ENCODE measurements around the gene SHCBP1. TPM values are rescaled to one million over a fixed set of nuclear protein-coding genes. Genes with fewer than 3 reads are reported as not detected.

SHCBP1 gene
- total and polyA plus RNA-seq, 9 of the 15 experiments (the other 6 are each of a cell fraction or from before 2014, with no cell fraction given) = 6.2 to 29.6 (median 19.7) TPM

DNA sequence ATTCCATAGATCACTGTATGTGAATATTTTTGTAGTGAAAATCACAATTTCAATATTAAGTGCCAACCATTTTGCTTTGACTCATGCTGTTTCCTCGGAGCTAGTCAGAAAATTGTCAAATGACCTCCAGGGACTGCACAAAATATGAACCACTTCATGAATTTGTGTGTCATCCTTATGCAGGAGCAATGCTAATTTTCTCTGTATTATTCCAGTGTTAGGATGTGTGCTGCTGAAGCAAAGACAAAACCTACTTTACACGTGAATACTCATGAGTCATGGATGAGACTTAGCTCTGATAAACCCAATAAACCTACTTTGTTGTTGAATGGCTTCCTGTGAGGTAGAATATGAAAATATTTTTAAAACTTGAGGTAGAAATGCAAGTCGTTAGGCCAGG lies 65.2 kb downstream of the SHCBP1 start:
- Histone ChIP-seq H3K4me3 (no peak overlapping the region), H3K4me1 (replicated peaks in 1 of 2; ENCODE audit: control insufficient read depth in 2 of 2, insufficient read depth in 2 of 2, low read length in 2 of 2) (peaks cover 0 to 2% of the 10 kb centered on the region in 2 experiments; a peak in 2 of 5 replicates), H4K20me1 (replicated peaks; ENCODE audit: control insufficient read depth, insufficient read depth, low read length) (no peaks in the 10 kb centered on the region), H3K79me2 (ENCODE audit: control insufficient read depth, insufficient read depth, low read length) (no peaks in the 10 kb centered on the region), H2AFZ (ENCODE audit: low read depth, low read length) (no peak overlapping the region), H3K36me3 (ENCODE audit: control insufficient read depth, insufficient read depth, low read length) (no peaks in the 10 kb centered on the region), H3K9ac (ENCODE audit: insufficient read depth in 1 of 2, low read depth in 2 of 2, low read length in 2 of 2) (no peak overlapping the region), H3K27me3 (ENCODE audit: control insufficient read depth in 2 of 2, insufficient read depth in 2 of 2, low read length in 2 of 2) (no peaks in the 10 kb centered on the region), H3K9me1 (ENCODE audit: control insufficient read depth, insufficient read depth, low read length) (no peaks in the 10 kb centered on the region), H3K9me3 (replicated peaks; ENCODE audit: control insufficient read depth, insufficient read depth, low read depth, low read length) (no peaks in the 10 kb centered on the region), H3K4me2 (ENCODE audit: insufficient read depth, low read length) (no peak overlapping the region), H3K27ac (ENCODE audit: extremely low read depth, low read depth, low read length) (no peak overlapping the region)
- in situ Hi-C loops (cut with MboI) = no loop called here
- ChIA-PET CTCF (ENCODE audit: low intra/inter-chr PET ratio) (no interaction called here), POLR2A (no interaction called here)
- intact Hi-C loops (cut with micrococcal nuclease) = loop anchor here (2.0 to 10.0 kb wide), 3 partner anchors 51 to 1609 kb away; partner anchors contain the start of gene SHCBP1
- FAIRE-seq (no peak), DNase-seq (ENCODE audit: extremely low read depth in 1 of 4, low spot score in 3 of 4) (no peak), ATAC-seq (no peak)
- no TSS peak for BruUV-seq (replicated peaks)
- no peak for TF ChIP-seq PHF20 (IDR thresholded peaks at IDR 0.05; ENCODE audit: partially characterized antibody)
- TF ChIP-seq, protein P1, sequence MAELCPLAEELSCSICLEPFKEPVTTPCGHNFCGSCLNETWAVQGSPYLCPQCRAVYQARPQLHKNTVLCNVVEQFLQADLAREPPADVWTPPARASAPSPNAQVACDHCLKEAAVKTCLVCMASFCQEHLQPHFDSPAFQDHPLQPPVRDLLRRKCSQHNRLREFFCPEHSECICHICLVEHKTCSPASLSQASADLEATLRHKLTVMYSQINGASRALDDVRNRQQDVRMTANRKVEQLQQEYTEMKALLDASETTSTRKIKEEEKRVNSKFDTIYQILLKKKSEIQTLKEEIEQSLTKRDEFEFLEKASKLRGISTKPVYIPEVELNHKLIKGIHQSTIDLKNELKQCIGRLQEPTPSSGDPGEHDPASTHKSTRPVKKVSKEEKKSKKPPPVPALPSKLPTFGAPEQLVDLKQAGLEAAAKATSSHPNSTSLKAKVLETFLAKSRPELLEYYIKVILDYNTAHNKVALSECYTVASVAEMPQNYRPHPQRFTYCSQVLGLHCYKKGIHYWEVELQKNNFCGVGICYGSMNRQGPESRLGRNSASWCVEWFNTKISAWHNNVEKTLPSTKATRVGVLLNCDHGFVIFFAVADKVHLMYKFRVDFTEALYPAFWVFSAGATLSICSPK (IDR thresholded peaks at IDR 0.05; ENCODE audit: borderline replicate concordance) = no peak
- no peak for TF ChIP-seq MECOM (CRISPR knock-in tag; IDR thresholded peaks at IDR 0.05)
- TF ChIP-seq, protein P2, sequence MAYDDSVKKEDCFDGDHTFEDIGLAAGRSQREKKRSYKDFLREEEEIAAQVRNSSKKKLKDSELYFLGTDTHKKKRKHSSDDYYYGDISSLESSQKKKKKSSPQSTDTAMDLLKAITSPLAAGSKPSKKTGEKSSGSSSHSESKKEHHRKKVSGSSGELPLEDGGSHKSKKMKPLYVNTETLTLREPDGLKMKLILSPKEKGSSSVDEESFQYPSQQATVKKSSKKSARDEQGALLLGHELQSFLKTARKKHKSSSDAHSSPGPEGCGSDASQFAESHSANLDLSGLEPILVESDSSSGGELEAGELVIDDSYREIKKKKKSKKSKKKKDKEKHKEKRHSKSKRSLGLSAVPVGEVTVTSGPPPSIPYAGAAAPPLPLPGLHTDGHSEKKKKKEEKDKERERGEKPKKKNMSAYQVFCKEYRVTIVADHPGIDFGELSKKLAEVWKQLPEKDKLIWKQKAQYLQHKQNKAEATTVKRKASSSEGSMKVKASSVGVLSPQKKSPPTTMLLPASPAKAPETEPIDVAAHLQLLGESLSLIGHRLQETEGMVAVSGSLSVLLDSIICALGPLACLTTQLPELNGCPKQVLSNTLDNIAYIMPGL (CRISPR knock-in tag; IDR thresholded peaks at IDR 0.05) = no peak
- no peak for TF ChIP-seq E2F3 (CRISPR knock-in tag; IDR thresholded peaks at IDR 0.05)
- no peak for TF ChIP-seq ZNF311 (CRISPR knock-in tag; IDR thresholded peaks at IDR 0.05)
- WGBS (ENCODE audit: insufficient coverage, low coverage, missing lambda C conversion rate) = 18% methylated on average over 3 of the region's 3 CpGs

Measured in K562 (cell line).